Endothelial cell (in vitro differentiated cells): ENCODE results near the gene ERI3. TPM values are rescaled to one million over a fixed set of nuclear protein-coding genes. Genes with fewer than 3 reads are reported as not detected.

Source experiments
- DNase-seq: peaks from one replicate; pipeline ENCODE4 v3.0.0; 2021; ENCODE audit warnings: low spot score
- H3K27ac Mint-ChIP-seq: one replicate; pipeline ENCODE4 v1.8.0; 2021; ENCODE audit warnings: mixed read lengths, inconsistent platforms; ENCODE audit not compliant: unreplicated experiment
- H3K27me3 Mint-ChIP-seq: one replicate; pipeline ENCODE4 v1.8.0; 2021; ENCODE audit warnings: mild to moderate bottlenecking, moderate library complexity, mixed read lengths, inconsistent platforms; ENCODE audit not compliant: unreplicated experiment
- H3K36me3 Mint-ChIP-seq: one replicate; pipeline ENCODE4 v1.8.0; 2021; ENCODE audit warnings: mild to moderate bottlenecking, low read depth, mixed read lengths, inconsistent platforms; ENCODE audit not compliant: unreplicated experiment
- H3K4me1 Mint-ChIP-seq: one replicate; pipeline ENCODE4 v1.8.0; 2021; ENCODE audit warnings: mild to moderate bottlenecking, mixed read lengths, inconsistent platforms; ENCODE audit not compliant: unreplicated experiment
- H3K4me3 Mint-ChIP-seq: one replicate; pipeline ENCODE4 v1.8.0; 2021; ENCODE audit warnings: mild to moderate bottlenecking, mixed read lengths, inconsistent platforms; ENCODE audit not compliant: unreplicated experiment
- H3K9me3 Mint-ChIP-seq: one replicate; pipeline ENCODE4 v1.8.0; 2021; ENCODE audit warnings: mixed read lengths, inconsistent platforms; ENCODE audit not compliant: unreplicated experiment
- CTCF ChIP-seq: fragments of 200-600 bp; sonication (generic); IDR thresholded peaks from one replicate; pipeline ENCODE4 v1.5.0; 2021; ENCODE audit warnings: antibody characterized with exemption; ENCODE audit not compliant: unreplicated experiment
- total RNA-seq: library from RNA; stranded (reverse); fragmentation: NEBNext Ultra II Directional; extraction: Animal tissue kit (Norgen Biotek cat#: 25700); gene quantifications from one replicate; pipeline ENCODE4 v1.2.1, GENCODE V29; 2021; ENCODE audit not compliant: unreplicated experiment

Gene ERI3
- total RNA-seq, 1 donor from 2014 or later, result 42.6 TPM

GRCh38 chr1:44314452-44314851, 40.6 kb downstream of the ERI3 start:
- Mint-ChIP-seq H3K9me3 (no peaks in the 10 kb centered on the region), H3K4me3 (no peak overlapping the region), H3K27me3 (peaks cover 3% of the 10 kb centered on the region), H3K36me3 (peaks cover 24% of the 10 kb centered on the region), H3K27ac (no peak overlapping the region), H3K4me1 (peaks cover 9% of the 10 kb centered on the region)
- no peak for DNase-seq
- no peak for TF ChIP-seq CTCF

GRCh38 chr1:44313265-44313918, 41.7 kb downstream of the ERI3 start:
- Mint-ChIP-seq H3K9me3 (no peaks in the 10 kb centered on the region), H3K36me3 (peaks cover 25% of the 10 kb centered on the region), H3K27ac (no peak overlapping the region), H3K27me3 (peaks cover 3% of the 10 kb centered on the region), H3K4me3 (no peak overlapping the region), H3K4me1 (peaks cover 9% of the 10 kb centered on the region)
- no peak for DNase-seq
- no peak for TF ChIP-seq CTCF

- peaks cover 7% of the 10 kb centered on the region for H3K4me1 Mint-ChIP-seq
- DNase-seq, result no peak
- TF ChIP-seq CTCF, result no peak
- no peak overlapping the region for H3K27ac Mint-ChIP-seq
- no peak overlapping the region for H3K4me3 Mint-ChIP-seq
- peaks cover 3% of the 10 kb centered on the region for H3K27me3 Mint-ChIP-seq
- peaks cover 30% of the 10 kb centered on the region for H3K36me3 Mint-ChIP-seq
- no peaks in the 10 kb centered on the region for H3K9me3 Mint-ChIP-seq
Measured at GRCh38 chr1:44312399-44313196, 42.5 kb downstream of the ERI3 start.

- Mint-ChIP-seq H3K36me3 (peaks cover 30% of the 10 kb centered on the region), H3K4me3 (no peak overlapping the region)
Measured at GRCh38 chr1:44310006-44310405, 45.1 kb downstream of the ERI3 start.

More at GRCh38 chr1:44310006-44310405, 45.1 kb downstream of the ERI3 start:
- H3K9me3 Mint-ChIP-seq, result no peaks in the 10 kb centered on the region
- peaks cover 3% of the 10 kb centered on the region for H3K27me3 Mint-ChIP-seq
- no peak for TF ChIP-seq CTCF
- no peak overlapping the region for H3K27ac Mint-ChIP-seq
- DNase-seq, result no peak
- H3K4me1 Mint-ChIP-seq, result peaks cover under 1% of the 10 kb centered on the region
